Astrocyte of the spinal cord (primary cell): Measurements from ENCODE around the gene PTPRC.
"Not testable (repeated sequence)": the region's sequence is repeated elsewhere in the genome, so short reads cannot be mapped to it uniquely, and the experiment has no call there.

Experiments used
- DNase-seq: peaks from one replicate; pipeline ENCODE4 v3.0.0; 2011; ENCODE audit warnings: low read depth, low spot score
- H3K4me3 ChIP-seq: 2 replicates; pipeline ENCODE4 v1.5.1; 2011; ENCODE audit warnings: low read depth, mild to moderate bottlenecking, low read length, moderate library complexity
- CTCF ChIP-seq: IDR thresholded peaks from 2 replicates; pipeline ENCODE4 v1.5.1; 2012; ENCODE audit warnings: low read depth, mild to moderate bottlenecking, low read length, inconsistent platforms
- in situ Hi-C: cut with HindIII; loops from 2 replicates; pipeline ENCODE4 v1.10.0; 2017; ENCODE audit warnings: low sequenced_read_pairs

PTPRC gene

GRCh38 chr1:198599749-198600148 lies 39.1 kb upstream of the PTPRC start:
- DNase-seq = no peak
- TF ChIP-seq CTCF = no peak
- no peak overlapping the region for H3K4me3 ChIP-seq
- in situ Hi-C loops = no loop called here

DNA sequence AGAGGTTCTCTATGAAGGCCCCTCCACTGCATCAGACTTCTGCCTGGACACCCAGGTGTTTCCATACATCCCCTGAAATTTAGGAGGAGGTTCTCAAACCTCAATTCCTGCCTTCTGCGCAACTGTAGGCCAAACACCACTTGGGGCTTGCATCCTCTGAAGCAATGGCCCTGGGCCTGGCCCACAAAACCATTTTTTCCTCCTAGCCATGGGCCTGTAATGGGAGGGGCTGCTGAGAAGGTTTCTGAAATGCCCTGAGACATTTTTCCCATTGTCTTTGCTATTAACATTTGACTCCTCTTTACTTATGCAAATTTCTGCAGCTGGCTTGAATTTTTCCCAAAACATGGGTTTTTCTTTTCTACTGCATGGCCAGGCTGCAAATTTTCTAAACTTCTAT lies 37.9 kb upstream of the PTPRC start:
- in situ Hi-C loops = no loop called here
- H3K4me3 ChIP-seq = no peak overlapping the region
- no peak for DNase-seq
- TF ChIP-seq CTCF = no peak

GRCh38 chr1:198601310-198601709 lies 37.5 kb upstream of the PTPRC start:
- in situ Hi-C loops, H3K4me3 ChIP-seq, DNase-seq: not testable (repeated sequence)

- DNase-seq = peak; percentile 38
- H3K4me3 ChIP-seq = no peak overlapping the region
- in situ Hi-C loops = no loop called here
- no peak for TF ChIP-seq CTCF
These were observed 36.6 kb upstream of the PTPRC start for GRCh38 chr1:198601936-198602889.

DNA sequence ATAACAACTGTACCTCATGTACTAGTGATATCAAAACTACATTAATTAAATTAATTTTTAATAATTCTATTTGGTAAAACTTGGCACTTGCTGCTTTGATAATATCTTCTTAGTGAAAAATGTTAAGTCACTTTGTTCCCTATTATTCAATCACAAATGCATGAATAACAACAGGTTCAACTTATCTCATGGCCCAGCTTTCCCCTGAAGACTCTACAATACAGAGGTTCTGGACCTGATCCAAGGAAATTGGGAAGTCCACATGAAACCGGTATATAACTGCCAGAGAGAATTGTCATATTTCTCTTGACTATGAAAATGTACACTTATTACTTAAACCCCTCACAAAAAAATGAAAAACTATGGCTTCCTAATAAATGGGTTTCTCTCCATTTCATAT lies 33.9 kb upstream of the PTPRC start:
- in situ Hi-C loops = no loop called here
- DNase-seq = no peak
- TF ChIP-seq CTCF = no peak

GRCh38 chr1:198605406-198605805 lies 33.4 kb upstream of the PTPRC start:
- no peak overlapping the region for H3K4me3 ChIP-seq
- TF ChIP-seq CTCF = no peak
- in situ Hi-C loops = no loop called here
- no peak for DNase-seq

More for the DNA sequence above, 33.9 kb upstream of the PTPRC start:
- no peak overlapping the region for H3K4me3 ChIP-seq

DNA sequence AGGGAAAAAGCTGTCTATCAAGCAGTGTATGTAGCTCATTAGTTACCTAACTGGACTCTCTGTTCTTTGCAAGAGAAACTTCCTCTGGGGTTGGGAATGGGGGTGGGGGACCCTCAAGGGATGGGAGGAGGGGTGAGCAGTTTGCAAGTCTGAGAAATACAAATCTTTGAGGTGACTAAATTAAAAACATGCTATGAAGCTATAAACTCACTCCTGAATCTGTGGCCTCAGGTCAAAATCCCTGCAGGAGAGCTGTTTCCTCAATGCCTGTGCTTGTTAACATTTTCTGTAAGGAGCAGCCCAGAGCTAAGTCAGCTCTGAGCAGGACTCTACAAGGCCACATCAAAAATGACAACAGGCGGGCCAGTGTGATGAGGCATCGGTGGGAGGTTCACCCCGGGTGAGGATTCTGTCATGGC lies 32.8 kb upstream of the PTPRC start:
- no peak for TF ChIP-seq CTCF
- in situ Hi-C loops = no loop called here
- no peak overlapping the region for H3K4me3 ChIP-seq
- peak; percentile 54 for DNase-seq
